ENCODE data around the gene LHX4. TPM values are rescaled to one million over a fixed set of nuclear protein-coding genes. Genes with fewer than 3 reads are reported as not detected.

The LHX4 gene
- total and polyA plus RNA-seq, 10 of the 15 experiments (the other 5 are each of a cell fraction or from before 2014, with no cell fraction given), result 0.05 to 0.80 (median 0.32) TPM; not detected in 6

GRCh38 chr1:180261030-180261429, 31.0 kb downstream of the LHX4 start:
- H2AFZ ChIP-seq (ENCODE audit: control insufficient read depth, low read depth, low read length), result no peak overlapping the region
- H3K27me3 ChIP-seq (replicated peaks in 1 of 2; ENCODE audit: control insufficient read depth in 2 of 2, insufficient read depth in 2 of 2, low read length in 1 of 2), result no peaks in the 10 kb centered on the region
- H3K79me2 ChIP-seq (ENCODE audit: control insufficient read depth, insufficient read depth, low read length), result no peaks in the 10 kb centered on the region
- H3K4me2 ChIP-seq (ENCODE audit: control insufficient read depth, insufficient read depth), result no peak overlapping the region
- ChIA-PET POLR2A (no interaction called here), CTCF (interaction anchor here (1.4 to 2.5 kb wide), 4 partner anchors 8 to 221 kb away, joined by 3 to 13 read pairs (median 8); no protein-coding TSS in a partner anchor), RAD21 (ENCODE audit: unreplicated experiment) (no interaction called here), SMC1A (ENCODE audit: uncharacterized antibody, unreplicated experiment) (interaction anchor here (0.5 to 1.4 kb wide), 6 partner anchors 8 to 234 kb away, joined by 3 to 4 read pairs (median 3); no protein-coding TSS in a partner anchor)
- intact Hi-C loops (cut with micrococcal nuclease; ENCODE audit: unreplicated experiment), result no loop called here
- no peak overlapping the region for H3K9ac ChIP-seq (ENCODE audit: control insufficient read depth, insufficient read depth, low read length)
- DNase-seq (ENCODE audit: low read depth, low spot score) (no peak), ATAC-seq (no peak), FAIRE-seq (no peak)
- H4K20me1 ChIP-seq (ENCODE audit: control insufficient read depth, insufficient read depth), result no peaks in the 10 kb centered on the region
- H3K4me1 ChIP-seq (ENCODE audit: control insufficient read depth, insufficient read depth, low read length), result no peaks in the 10 kb centered on the region
- no peak overlapping the region for H3K27ac ChIP-seq (ENCODE audit: control insufficient read depth, insufficient read depth)
- in situ Hi-C loops (cut with MboI), result no loop called here
- BruUV-seq (replicated peaks), result no TSS peak
- H3K4me3 ChIP-seq, result no peak overlapping the region
- TF ChIP-seq WRNIP1 (IDR thresholded peaks at IDR 0.05; ENCODE audit: borderline replicate concordance, low read depth, low read length) (no peak), POU2F2 (IDR thresholded peaks at IDR 0.05; ENCODE audit: borderline replicate concordance, low read depth, low read length) (no peak), NFXL1 (IDR thresholded peaks at IDR 0.05; ENCODE audit: borderline replicate concordance) (no peak), MTA2 (IDR thresholded peaks at IDR 0.05; ENCODE audit: low read depth) (no peak), USF1 (IDR thresholded peaks at IDR 0.05; ENCODE audit: borderline replicate concordance, extremely low read length, insufficient read depth, low read depth, low read length) (no peak), CBFB (IDR thresholded peaks at IDR 0.05; ENCODE audit: low read depth) (no peak), MXI1 (IDR thresholded peaks at IDR 0.05; ENCODE audit: low read depth, low read length) (no peak), CTCF (IDR thresholded peaks at IDR 0.05 in 2 of 3, conservative IDR thresholded peaks at IDR 0.05 in 1 of 3; ENCODE audit: control insufficient read depth in 2 of 3, extremely low read depth in 1 of 3, insufficient read depth in 1 of 3, low read depth in 3 of 3, low read length in 3 of 3) (no peak), ZBTB33 (IDR thresholded peaks at IDR 0.05) (no peak), TBL1XR1 (IDR thresholded peaks at IDR 0.05; ENCODE audit: low read depth, low read length) (no peak), MAX (IDR thresholded peaks at IDR 0.05; ENCODE audit: low read depth, low read length) (no peak), EGR1 (IDR thresholded peaks at IDR 0.05; ENCODE audit: borderline replicate concordance in 1 of 2, low read depth in 2 of 2, low read length in 2 of 2) (no peak), MEF2A (IDR thresholded peaks at IDR 0.05; ENCODE audit: insufficient read depth, low read depth, low read length) (no peak), SPI1 (IDR thresholded peaks at IDR 0.05; ENCODE audit: borderline replicate concordance, insufficient read depth, low read depth, low read length) (no peak), NR2F1 (conservative IDR thresholded peaks at IDR 0.05) (no peak)
- no peaks in the 10 kb centered on the region for H3K9me3 ChIP-seq (replicated peaks; ENCODE audit: control insufficient read depth, insufficient read depth, low read length)
- WGBS (ENCODE audit: insufficient coverage, insufficient replicate concordance, low lambda C conversion rate, missing lambda C conversion rate), result 50% methylated on average over 10 of the region's 10 CpGs
- H3K36me3 ChIP-seq (ENCODE audit: control insufficient read depth in 2 of 2, insufficient read depth in 2 of 2, low read length in 1 of 2), result no peaks in the 10 kb centered on the region
